Subcutaneous adipose tissue (tissue), 4 donors: ENCODE measurements around the gene ATXN1. TPM values are rescaled to one million over a fixed set of nuclear protein-coding genes. Genes with fewer than 3 reads are reported as not detected.

Experiments used
- CTCF ChIP-seq: fragments of 450-650 bp; IDR thresholded peaks from one replicate; pipeline ENCODE4 v1.5.1; 2016; ENCODE audit warnings: low read depth, mild to moderate bottlenecking, control low read depth, antibody characterized with exemption, moderate library complexity
- total RNA-seq, 4 donors: library from RNA; depleted of rRNA; stranded (reverse); fragments of >200 nt; gene quantifications; one replicate each; pipeline ENCODE4 v1.1.0, GENCODE V29; 2016

The ATXN1 gene
- total RNA-seq, 4 donors from 2014 or later: 27.1 to 35.6 (median 35.1) TPM

- TF ChIP-seq CTCF: no peak
Observed at GRCh38 chr6:16683641-16684194, 77.5 kb downstream of the ATXN1 start.

GRCh38 chr6:16681260-16681873, 79.9 kb downstream of the ATXN1 start:
- TF ChIP-seq CTCF: no peak

DNA sequence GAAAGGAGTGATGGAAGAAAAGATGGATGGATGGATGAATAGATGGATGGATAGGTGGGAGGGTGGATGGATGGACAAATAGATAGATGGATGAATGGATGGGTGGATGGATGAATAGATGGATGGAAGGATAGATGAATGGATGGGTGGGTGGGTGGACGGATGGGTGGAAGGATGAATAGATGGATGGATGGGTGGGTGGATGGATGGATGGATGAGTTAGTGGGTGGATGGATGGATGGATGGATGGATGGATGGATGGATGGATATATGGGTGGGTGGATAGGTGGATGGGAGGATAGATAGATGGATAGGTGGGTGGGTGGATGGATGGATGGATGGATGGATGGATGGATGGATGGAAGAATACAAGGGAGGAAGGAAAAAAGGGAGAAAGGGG, 82.2 kb downstream of the ATXN1 start:
- TF ChIP-seq CTCF: no peak

GRCh38 chr6:16677458-16677857, 83.8 kb downstream of the ATXN1 start:
- TF ChIP-seq CTCF: no peak

DNA sequence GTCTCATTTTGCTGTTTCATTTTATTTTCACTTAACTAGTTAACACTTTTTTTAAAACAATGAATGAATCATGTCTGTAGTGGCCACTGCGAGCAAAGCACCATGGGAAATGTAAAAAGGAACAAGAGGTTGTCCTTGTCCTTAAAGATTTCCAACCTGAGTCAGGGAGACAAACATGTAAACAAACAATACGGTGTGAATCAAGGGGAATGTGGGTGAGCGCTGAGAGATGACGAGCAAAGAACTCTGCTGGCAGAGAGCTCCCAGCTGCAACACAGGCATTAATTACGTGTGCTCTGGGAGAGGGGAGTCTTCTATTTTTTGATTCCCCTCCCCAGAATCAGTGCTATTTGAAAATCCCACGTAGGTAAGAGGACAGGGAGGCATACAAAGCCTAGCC, 84.3 kb downstream of the ATXN1 start:
- no peak for TF ChIP-seq CTCF

DNA sequence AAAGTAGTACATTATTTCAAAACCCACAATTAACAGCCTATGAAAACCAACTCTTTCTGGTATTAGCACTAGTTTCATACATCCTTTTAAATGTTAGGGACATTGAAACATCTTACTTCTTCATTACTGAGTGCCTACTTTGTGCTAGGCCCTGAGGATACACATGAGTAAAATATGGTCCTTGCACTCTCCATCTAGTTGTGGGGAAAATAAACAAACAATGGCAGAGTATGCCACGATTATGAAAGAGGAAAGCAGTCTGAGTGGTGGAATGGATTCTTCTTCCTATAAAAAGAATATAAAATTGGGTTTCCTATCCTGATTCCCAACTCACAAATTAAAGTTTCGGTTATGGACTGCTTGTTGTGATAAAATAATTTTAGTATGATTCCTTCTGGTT, 84.9 kb downstream of the ATXN1 start:
- no peak for TF ChIP-seq CTCF

DNA sequence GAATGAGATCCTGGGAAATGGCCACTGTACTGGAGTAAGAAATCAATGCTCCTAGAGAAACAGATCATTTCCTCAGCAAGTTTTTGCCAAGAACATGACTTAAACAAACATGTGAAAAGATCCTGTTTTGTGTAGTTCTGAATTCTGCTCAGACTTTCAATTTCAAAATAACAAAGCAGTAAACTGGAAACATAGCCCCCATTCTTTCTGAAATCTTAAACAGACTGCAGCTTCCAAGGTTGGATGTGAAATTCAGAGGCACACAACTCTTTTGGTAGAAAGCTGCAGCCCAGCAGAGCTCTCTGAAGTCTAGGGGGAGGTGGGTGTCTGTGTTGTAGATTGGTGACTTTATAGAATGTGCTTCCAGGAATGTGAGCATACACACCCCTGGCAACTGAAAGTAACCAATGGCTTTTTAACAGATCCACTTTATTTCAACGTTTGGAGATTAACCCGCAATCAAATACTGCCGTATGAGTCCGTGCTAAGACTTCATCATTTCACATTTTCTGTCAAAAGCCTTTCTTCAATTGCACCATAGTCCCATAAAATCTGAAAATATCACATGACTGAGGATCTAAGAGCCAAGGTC, 86.4 kb downstream of the ATXN1 start:
- TF ChIP-seq CTCF: no peak
